Measurements from ENCODE around the gene ST6GAL1.

Gene ST6GAL1

DNA sequence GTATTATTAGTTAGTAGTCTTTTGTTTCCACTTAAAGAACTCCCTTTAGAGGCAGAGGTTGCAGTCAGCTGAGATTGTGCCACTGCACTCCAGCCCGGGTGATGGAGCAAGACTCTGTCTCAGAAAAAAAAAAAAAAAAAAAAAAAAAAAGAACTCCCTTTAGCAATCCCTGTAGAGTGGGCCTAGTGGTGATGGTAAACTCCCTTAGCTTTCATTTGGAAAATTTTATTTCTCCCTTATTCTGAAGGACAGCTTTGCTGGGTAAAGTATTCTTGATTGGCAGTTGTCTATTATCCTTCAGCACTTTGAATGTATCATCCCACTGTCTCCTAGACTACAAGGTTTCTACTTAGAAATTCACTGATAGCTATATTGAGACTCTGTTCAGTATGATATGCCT is 163.0 kb downstream of the ST6GAL1 start:
- in situ Hi-C loops (cut with MboI; ENCODE audit: low sequenced_read_pairs, unreplicated experiment): no loop called here
- DNase-seq (ENCODE audit: low spot score): no peak

DNA sequence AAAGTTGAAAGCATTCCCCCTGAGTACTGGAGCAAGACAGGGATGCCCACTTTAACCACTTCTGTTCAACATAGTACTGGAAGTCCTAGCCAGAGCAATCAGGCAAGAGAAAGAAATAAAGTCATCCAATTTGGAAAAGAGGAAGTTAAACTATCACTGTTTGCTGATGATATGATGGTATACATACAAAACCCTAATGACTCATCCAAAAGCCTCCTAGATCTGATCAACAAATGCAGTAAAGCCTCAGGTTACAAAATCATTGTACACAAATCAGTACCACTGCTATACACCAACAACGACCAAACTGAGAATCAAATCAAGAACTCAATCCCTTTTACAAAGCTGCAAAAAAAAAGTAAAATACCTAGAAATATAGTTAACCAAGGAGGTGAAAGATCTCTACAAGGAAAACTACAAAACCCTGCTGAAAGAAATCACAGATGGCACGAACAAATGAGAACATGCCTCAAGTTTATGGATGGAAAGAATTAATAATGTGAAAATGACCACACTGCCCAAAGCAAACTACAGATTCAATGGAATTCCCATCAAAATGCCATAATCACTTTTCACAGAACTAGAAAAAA is 168.7 kb downstream of the ST6GAL1 start:
- DNase-seq (ENCODE audit: low spot score): no peak
- in situ Hi-C loops (cut with MboI; ENCODE audit: low sequenced_read_pairs, unreplicated experiment): no loop called here
- TF ChIP-seq, protein P1, sequence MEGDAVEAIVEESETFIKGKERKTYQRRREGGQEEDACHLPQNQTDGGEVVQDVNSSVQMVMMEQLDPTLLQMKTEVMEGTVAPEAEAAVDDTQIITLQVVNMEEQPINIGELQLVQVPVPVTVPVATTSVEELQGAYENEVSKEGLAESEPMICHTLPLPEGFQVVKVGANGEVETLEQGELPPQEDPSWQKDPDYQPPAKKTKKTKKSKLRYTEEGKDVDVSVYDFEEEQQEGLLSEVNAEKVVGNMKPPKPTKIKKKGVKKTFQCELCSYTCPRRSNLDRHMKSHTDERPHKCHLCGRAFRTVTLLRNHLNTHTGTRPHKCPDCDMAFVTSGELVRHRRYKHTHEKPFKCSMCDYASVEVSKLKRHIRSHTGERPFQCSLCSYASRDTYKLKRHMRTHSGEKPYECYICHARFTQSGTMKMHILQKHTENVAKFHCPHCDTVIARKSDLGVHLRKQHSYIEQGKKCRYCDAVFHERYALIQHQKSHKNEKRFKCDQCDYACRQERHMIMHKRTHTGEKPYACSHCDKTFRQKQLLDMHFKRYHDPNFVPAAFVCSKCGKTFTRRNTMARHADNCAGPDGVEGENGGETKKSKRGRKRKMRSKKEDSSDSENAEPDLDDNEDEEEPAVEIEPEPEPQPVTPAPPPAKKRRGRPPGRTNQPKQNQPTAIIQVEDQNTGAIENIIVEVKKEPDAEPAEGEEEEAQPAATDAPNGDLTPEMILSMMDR (IDR thresholded peaks at IDR 0.05; ENCODE audit: borderline replicate concordance, control extremely low read depth, extremely low read depth, insufficient read depth, missing control alignments): no peak

More for the DNA sequence above, 163.0 kb downstream of the ST6GAL1 start:
- TF ChIP-seq, protein P1 (IDR thresholded peaks at IDR 0.05; ENCODE audit: borderline replicate concordance, control extremely low read depth, extremely low read depth, insufficient read depth, missing control alignments): no peak

DNA sequence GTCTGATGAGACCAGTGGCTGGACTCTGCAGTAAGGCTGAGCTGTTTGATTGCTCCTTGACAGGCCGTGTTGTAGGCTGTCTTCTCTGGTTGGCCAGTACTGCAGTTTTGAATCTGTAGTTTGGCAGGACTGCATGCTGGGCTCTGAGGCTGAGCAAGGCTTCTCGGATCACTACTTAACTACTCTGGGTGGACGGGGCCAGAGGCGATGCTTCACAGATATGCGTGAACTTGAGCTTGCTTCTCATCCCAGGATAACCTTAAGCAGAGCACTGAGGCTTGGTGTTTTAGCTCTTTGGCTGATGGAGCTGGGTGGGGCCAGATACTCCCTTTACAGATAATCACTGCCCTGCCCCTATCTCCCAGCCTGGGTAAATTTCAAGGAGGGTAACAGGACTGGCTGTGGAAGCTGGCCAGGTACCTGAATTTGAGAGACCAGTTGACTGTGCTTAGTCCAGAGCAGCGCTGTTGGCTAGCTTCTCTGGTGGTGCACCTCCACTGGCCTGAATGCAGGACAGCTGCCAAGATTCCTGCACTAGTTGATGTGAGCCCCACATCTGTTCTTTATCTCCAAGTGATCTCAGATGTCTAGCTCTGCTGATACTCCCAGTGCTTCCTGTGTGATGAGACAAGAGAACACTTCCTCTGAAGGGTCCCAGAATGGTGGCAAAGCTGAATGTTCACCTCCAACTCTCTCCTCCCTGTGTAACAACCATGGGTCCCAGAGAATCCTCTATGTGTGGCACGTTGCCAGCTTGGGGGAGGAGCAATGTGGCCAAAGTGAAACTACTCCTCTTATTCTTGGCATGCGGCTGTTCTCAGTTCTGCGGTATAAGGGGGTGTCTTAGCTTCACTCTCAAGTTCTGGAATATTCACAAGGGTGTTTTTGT is 171.1 kb downstream of the ST6GAL1 start:
- no peak for DNase-seq (ENCODE audit: low spot score)
- in situ Hi-C loops (cut with MboI; ENCODE audit: low sequenced_read_pairs, unreplicated experiment): no loop called here

DNA sequence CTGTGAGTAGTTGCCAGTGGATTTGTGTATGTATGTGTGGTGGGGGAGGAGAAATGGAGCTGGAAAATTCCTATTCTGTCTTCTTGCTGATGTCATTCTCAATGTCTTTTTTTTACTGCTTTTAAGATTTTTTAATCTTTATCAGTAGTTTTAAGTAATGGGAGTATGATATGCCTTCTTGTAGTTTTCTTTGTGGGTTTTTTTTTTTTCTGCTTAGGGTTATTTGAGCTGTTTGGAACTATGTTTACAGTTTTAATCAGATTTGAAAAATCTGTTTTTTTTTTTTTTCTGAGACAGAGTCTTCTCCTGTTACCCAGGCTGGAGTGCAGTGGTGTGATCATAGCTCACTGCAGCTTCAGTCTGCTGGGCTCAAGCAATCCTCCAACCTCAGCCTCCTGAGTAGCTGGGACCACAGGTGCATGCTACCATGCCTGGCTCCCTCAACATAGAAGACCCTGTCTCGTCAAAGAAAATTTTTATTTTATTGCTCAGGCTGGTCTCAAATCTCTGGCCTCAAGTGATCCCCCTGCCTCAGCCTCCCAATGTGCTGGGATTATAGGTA is 171.8 kb downstream of the ST6GAL1 start:
- in situ Hi-C loops (cut with MboI; ENCODE audit: low sequenced_read_pairs, unreplicated experiment): no loop called here

More for the DNA sequence above, 171.1 kb downstream of the ST6GAL1 start:
- TF ChIP-seq, protein P1 (IDR thresholded peaks at IDR 0.05; ENCODE audit: borderline replicate concordance, control extremely low read depth, extremely low read depth, insufficient read depth, missing control alignments): no peak

DNA sequence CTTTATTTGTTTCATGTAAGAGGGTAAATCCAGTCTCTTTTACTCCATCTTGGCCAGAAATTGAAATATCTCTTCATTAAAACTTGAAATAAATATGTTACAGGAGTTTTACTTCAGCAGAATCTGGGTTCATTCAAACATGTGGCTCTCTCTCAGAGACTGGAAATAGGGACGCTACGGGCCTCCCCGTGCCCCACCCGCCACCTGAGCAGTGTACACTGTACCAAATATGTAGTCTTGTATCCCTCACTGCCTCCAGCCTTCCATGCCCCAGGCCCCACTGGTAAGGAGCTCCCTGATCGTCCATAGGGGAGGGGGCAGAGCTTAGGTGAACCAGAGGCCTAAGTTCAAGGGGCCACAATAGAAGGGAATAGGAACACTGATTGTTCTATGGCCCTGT is 172.9 kb downstream of the ST6GAL1 start:
- no peak for DNase-seq (ENCODE audit: low spot score)
- TF ChIP-seq, protein P1 (IDR thresholded peaks at IDR 0.05; ENCODE audit: borderline replicate concordance, control extremely low read depth, extremely low read depth, insufficient read depth, missing control alignments): no peak
- in situ Hi-C loops (cut with MboI; ENCODE audit: low sequenced_read_pairs, unreplicated experiment): no loop called here

More for the DNA sequence above, 171.8 kb downstream of the ST6GAL1 start:
- TF ChIP-seq, protein P1 (IDR thresholded peaks at IDR 0.05; ENCODE audit: borderline replicate concordance, control extremely low read depth, extremely low read depth, insufficient read depth, missing control alignments): no peak
- DNase-seq (ENCODE audit: low spot score): no peak

DNA sequence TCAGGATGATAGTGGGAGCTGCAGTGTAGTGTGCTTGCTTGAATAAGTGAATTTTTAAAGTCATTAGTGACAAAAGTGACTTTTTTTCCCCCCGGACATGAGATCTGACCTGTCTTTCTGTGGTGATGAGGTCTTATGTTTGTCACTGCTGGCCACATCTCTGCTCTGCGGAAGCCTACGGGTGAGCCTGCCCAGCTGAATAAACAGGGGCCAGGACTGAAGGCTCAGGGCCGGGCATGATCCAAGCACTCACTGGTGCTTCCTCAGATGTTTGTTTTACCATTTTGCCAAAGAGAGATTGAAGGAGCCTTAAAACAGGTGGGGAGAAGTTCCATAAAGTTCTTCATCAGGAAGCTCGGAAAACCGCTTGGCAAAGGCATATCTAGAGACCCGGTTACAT is 174.0 kb downstream of the ST6GAL1 start:
- DNase-seq (ENCODE audit: low spot score): no peak
- TF ChIP-seq, protein P1 (IDR thresholded peaks at IDR 0.05; ENCODE audit: borderline replicate concordance, control extremely low read depth, extremely low read depth, insufficient read depth, missing control alignments): no peak
- in situ Hi-C loops (cut with MboI; ENCODE audit: low sequenced_read_pairs, unreplicated experiment): no loop called here
